HG03039 (cell line): ENCODE results near the gene EVL.

ENCODE experiments used
- ATAC-seq: cut with Tn5 transposase; IDR thresholded peaks from one replicate; pipeline ENCODE4 v1.9.1; 2021; ENCODE audit warnings: mild to moderate bottlenecking, moderate library complexity; ENCODE audit not compliant: unreplicated experiment

Gene EVL

DNA sequence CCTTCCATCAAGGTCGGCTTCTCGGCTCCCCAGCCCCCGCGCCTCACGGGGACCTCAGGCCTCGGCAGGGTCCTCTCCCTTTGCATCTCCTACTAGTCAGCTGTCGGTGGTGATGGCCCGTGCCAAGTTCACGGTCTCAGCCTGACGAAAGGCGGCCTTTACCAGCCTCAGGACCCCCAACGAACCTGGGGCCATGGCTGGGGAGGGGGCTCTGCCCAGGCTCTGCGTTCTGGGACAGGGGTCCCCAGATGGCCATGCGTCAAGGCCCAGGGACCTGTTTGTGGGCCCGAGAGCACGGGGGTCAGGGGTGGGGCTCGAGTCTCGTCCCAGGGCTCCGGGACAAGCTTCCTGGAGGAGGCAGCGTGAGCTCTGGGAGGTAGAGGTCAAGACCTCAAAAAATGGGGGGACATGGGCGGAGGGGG lies 127.0 kb downstream of the EVL start:
- no peak for ATAC-seq

DNA sequence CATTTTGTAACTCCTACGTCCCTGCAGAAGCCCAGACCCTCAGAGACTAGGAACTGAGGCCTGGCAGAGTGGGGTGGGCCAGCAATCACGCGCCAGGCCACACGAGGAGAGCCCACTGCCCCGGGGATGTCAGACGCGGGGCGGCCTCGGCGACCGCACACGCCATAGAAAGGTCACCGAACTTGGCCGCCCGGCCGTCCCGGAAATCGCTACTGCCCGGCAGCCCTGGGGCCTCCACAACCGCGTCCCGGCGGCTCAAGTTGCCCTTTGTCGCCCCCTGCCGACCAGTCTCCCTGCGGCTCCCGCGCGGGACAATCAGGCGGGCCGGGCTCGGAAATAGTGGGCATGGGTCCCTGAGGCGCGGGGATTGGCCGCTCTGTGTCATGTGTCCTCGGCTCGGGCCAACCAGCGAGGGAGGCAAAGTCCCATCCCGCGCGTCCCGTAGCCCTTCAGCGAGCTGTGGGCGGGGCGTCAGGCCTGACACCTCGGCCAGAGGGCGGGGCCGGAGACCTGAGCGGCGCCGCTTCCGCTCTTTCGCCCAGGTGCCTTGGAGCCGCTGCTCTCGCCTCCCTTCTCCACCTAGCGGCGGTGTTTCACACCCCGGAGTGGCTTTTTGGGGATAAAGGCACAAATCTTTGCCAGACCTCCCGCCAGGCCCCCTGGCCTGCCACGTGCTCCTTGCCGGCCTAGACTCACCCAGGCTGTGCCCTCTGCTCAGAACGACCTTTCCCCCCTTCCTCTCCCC lies 127.6 kb downstream of the EVL start:
- peak; percentile 98 for ATAC-seq
